Neural cell (in vitro differentiated cells): ENCODE results near the gene SBK3. TPM values are rescaled to one million over a fixed set of nuclear protein-coding genes. Genes with fewer than 3 reads are reported as not detected.

Experiments used
- H2AFZ ChIP-seq: fragments of 200-600, 300-800 bp; sonication (generic), shearing (Covaris generic); 2 replicates; pipeline ENCODE4 v1.6.0; 2014; ENCODE audit warnings: low read depth, mild to moderate bottlenecking, antibody characterized with exemption, low read length, moderate library complexity
- H3F3A ChIP-seq: fragments of 200-600 bp; shearing (Covaris generic); 2 replicates; pipeline ENCODE4 v1.6.1; 2016; ENCODE audit warnings: mild to moderate bottlenecking, moderate library complexity, mixed read lengths, antibody characterized with exemption, low read length; ENCODE audit not compliant: insufficient read depth, poor library complexity, severe bottlenecking
- H3K27ac ChIP-seq: fragments of 200-600, 300-800 bp; sonication (generic), shearing (Covaris generic); 2 replicates; pipeline ENCODE4 v1.5.1; 2014; ENCODE audit warnings: mild to moderate bottlenecking, low read length, moderate library complexity
- H3K27me3 ChIP-seq: fragments of 300-800, 200-600 bp; sonication (generic), shearing (Covaris generic); 2 replicates; pipeline ENCODE4 v1.6.0; 2014; ENCODE audit warnings: mild to moderate bottlenecking, low read depth, low read length, moderate library complexity; ENCODE audit not compliant: insufficient read depth
- H3K36me3 ChIP-seq: fragments of 300-800, 200-600 bp; sonication (generic), shearing (Covaris generic); 2 replicates; pipeline ENCODE4 v1.5.1; 2014; ENCODE audit warnings: mild to moderate bottlenecking, antibody characterized with exemption, low read length, moderate library complexity; ENCODE audit not compliant: insufficient read depth
- H3K4me2 ChIP-seq: fragments of 300-800, 200-600 bp; sonication (generic), shearing (Covaris generic); 2 replicates; pipeline ENCODE4 v1.6.0; 2014; ENCODE audit warnings: mild to moderate bottlenecking, low read length
- H3K4me3 ChIP-seq: fragments of 300-800, 200-600 bp; sonication (generic), shearing (Covaris generic); 2 replicates; pipeline ENCODE4 v1.5.1; 2014; ENCODE audit warnings: mild to moderate bottlenecking, low read length, moderate library complexity
- H3K79me2 ChIP-seq: fragments of 200-600 bp; shearing (Covaris generic); replicated peaks from 2 replicates; pipeline ENCODE4 v1.6.0; 2014; ENCODE audit warnings: mild to moderate bottlenecking, low read length, moderate library complexity; ENCODE audit not compliant: insufficient read depth
- H3K9ac ChIP-seq: fragments of 300-800, 200-600 bp; sonication (generic), shearing (Covaris generic); 2 replicates; pipeline ENCODE4 v1.6.1; 2016; ENCODE audit warnings: mild to moderate bottlenecking, low read length, mixed read lengths
- H3K9me2 ChIP-seq: fragments of 200-600 bp; shearing (Covaris generic); 2 replicates; pipeline ENCODE4 v1.6.1; 2016; ENCODE audit warnings: mild to moderate bottlenecking, low read length, mixed read lengths; ENCODE audit not compliant: insufficient read depth
- H3K9me3 ChIP-seq: fragments of 200-600, 300-800 bp; sonication (generic), shearing (Covaris generic); 2 replicates; pipeline ENCODE4 v1.6.1; 2016; ENCODE audit warnings: mild to moderate bottlenecking, mixed run types, low read length, moderate library complexity, mixed read lengths
- H4K20me1 ChIP-seq: fragments of 200-600 bp; shearing (Covaris generic); 2 replicates; pipeline ENCODE4 v1.6.1; 2016; ENCODE audit warnings: mild to moderate bottlenecking, mixed run types; ENCODE audit not compliant: insufficient read depth
- CTCF ChIP-seq: fragments of 450-650 bp; IDR thresholded peaks from 2 replicates; pipeline ENCODE4 v1.5.1; 2014; ENCODE audit warnings: antibody characterized with exemption, mild to moderate bottlenecking, moderate library complexity; ENCODE audit not compliant: poor library complexity, severe bottlenecking
- EP300 ChIP-seq: fragments of 450-650 bp; conservative IDR thresholded peaks from 2 replicates; pipeline ENCODE4 v1.6.1; 2014; ENCODE audit warnings: antibody characterized with exemption, mild to moderate bottlenecking, moderate library complexity; ENCODE audit not compliant: poor library complexity, severe bottlenecking
- EZH2 ChIP-seq: fragments of 200-600, 300-800 bp; shearing (Covaris generic), sonication (generic); IDR thresholded peaks from 2 replicates; pipeline ENCODE4 v1.6.1; 2014; ENCODE audit warnings: antibody characterized with exemption, low read length, borderline replicate concordance, mild to moderate bottlenecking; ENCODE audit not compliant: insufficient read depth, poor library complexity, severe bottlenecking
- MXI1 ChIP-seq: fragments of 450-650 bp; conservative IDR thresholded peaks from 2 replicates; pipeline ENCODE4 v1.6.1; 2014; ENCODE audit warnings: antibody characterized with exemption, mild to moderate bottlenecking; ENCODE audit not compliant: poor library complexity, severe bottlenecking
- POLR2AphosphoS5 ChIP-seq: IDR thresholded peaks from 2 replicates; pipeline ENCODE4 v1.6.1; 2012
- RAD21 ChIP-seq: fragments of 450-650 bp; conservative IDR thresholded peaks from 2 replicates; pipeline ENCODE4 v1.6.1; 2014; ENCODE audit warnings: antibody characterized with exemption, mild to moderate bottlenecking, moderate library complexity
- REST ChIP-seq: IDR thresholded peaks from 2 replicates; pipeline ENCODE4 v1.6.1; 2012; ENCODE audit warnings: borderline replicate concordance
- SMC3 ChIP-seq: fragments of 450-650 bp; conservative IDR thresholded peaks from 2 replicates; pipeline ENCODE4 v1.6.1; 2014; ENCODE audit warnings: antibody characterized with exemption, mild to moderate bottlenecking, moderate library complexity; ENCODE audit not compliant: poor library complexity
- TAF1 ChIP-seq: IDR thresholded peaks from 2 replicates; pipeline ENCODE4 v1.6.1; 2012; ENCODE audit warnings: low read depth
- polyA minus RNA-seq: library from RNA; depleted of rRNA, polyadenylated mRNA; stranded (reverse); fragments of >200 nt; gene quantifications from 2 replicates; pipeline ENCODE4 v1.2.3, GENCODE V29; 2014
- polyA plus RNA-seq: library from polyadenylated mRNA; depleted of rRNA; stranded (reverse); fragments of >200 nt; gene quantifications from 2 replicates; pipeline ENCODE4 v1.2.3, GENCODE V29; 2014

Gene SBK3
- polyA plus RNA-seq (not detected in 2 replicates), polyA minus RNA-seq (not detected in 2 replicates)

- H3K4me3 ChIP-seq, result no peak within 1 kb of the TSS
- H3K27me3 ChIP-seq, result no peaks in the 10 kb centered on the region
- no peak within 1 kb of the TSS for H3K4me2 ChIP-seq
- H3F3A ChIP-seq, result no peaks in the 10 kb centered on the region
- no peaks in the 10 kb centered on the region for H3K79me2 ChIP-seq
- H3K9ac ChIP-seq, result no peak within 1 kb of the TSS
- H2AFZ ChIP-seq, result no peak within 1 kb of the TSS
- H3K27ac ChIP-seq, result no peak within 1 kb of the TSS
- no peaks in the 10 kb centered on the region for H3K36me3 ChIP-seq
- TF ChIP-seq MXI1 (no peak), EP300 (no peak), EZH2 (no peak), CTCF (no peak), REST (no peak), RAD21 (no peak), POLR2AphosphoS5 (no peak), TAF1 (no peak), SMC3 (no peak)
- H4K20me1 ChIP-seq, result no peaks in the 10 kb centered on the region
- H3K9me2 ChIP-seq, result no peaks in the 10 kb centered on the region
- H3K9me3 ChIP-seq, result no peaks in the 10 kb centered on the region
Observed at GRCh38 chr19:55545443-55545842, at the start of gene SBK3. Gene SBK3 (minus strand): TSS chr19:55545543. CDS start chr19:55545543, 0 bp downstream.

GRCh38 chr19:55593096-55593772 lies 47.9 kb upstream of the SBK3 start:
- Histone ChIP-seq H3K27ac (no peak overlapping the region), H3K79me2 (no peaks in the 10 kb centered on the region), H3F3A (no peaks in the 10 kb centered on the region), H3K9ac (no peak overlapping the region), H2AFZ (no peak overlapping the region), H3K9me2 (no peaks in the 10 kb centered on the region), H3K27me3 (no peaks in the 10 kb centered on the region), H3K4me3 (no peak overlapping the region), H3K4me2 (no peak overlapping the region), H4K20me1 (no peaks in the 10 kb centered on the region), H3K36me3 (peaks cover 6% of the 10 kb centered on the region), H3K9me3 (no peaks in the 10 kb centered on the region)
- TF ChIP-seq REST (no peak), SMC3 (no peak), RAD21 (no peak), EZH2 (no peak), EP300 (no peak), POLR2AphosphoS5 (no peak), CTCF (no peak), TAF1 (no peak), MXI1 (no peak)
